Spleen (tissue), 7 donors: ENCODE data around the gene CDC25C.

ENCODE experiments used
- POLR2A ChIP-seq, 3 donors: fragments of 450-650 bp; IDR thresholded peaks; one replicate each; pipeline ENCODE4 v1.5.1; 2017; ENCODE audit warnings: antibody characterized with exemption in 3 of 3, mild to moderate bottlenecking in 1 of 3
- POLR2AphosphoS5 ChIP-seq, 3 donors: sonication (generic); formaldehyde crosslinking; IDR thresholded peaks; one replicate each; pipeline ENCODE4 v1.5.1; 2017; ENCODE audit warnings: antibody characterized with exemption in 3 of 3
- TF ChIP-seq, protein P1 (sequence below), 11 experiments: fragments of 200-600 bp in 7 of 11; fragments of 450-650 bp in 4 of 11; sonication (generic) in 4 of 11; IDR thresholded peaks in 8 of 11; conservative IDR thresholded peaks in 3 of 11; 1 replicate in 7 of 11; 2 replicates in 4 of 11; pipeline versions ENCODE4 v1.4.0 to v1.8.0; 2016 to 2021; ENCODE audit warnings: antibody characterized with exemption in 11 of 11, inconsistent platforms in 4 of 11, mild to moderate bottlenecking in 1 of 11
- donor health status: DM: no; HTN: no; CAD: no; lungs with moderate emphysema.
- donor health status: DM: no; HTN: no; CAD: no.
- donor health status: DM: no; HTN: no; CAD: no.

- TF ChIP-seq, protein P1, sequence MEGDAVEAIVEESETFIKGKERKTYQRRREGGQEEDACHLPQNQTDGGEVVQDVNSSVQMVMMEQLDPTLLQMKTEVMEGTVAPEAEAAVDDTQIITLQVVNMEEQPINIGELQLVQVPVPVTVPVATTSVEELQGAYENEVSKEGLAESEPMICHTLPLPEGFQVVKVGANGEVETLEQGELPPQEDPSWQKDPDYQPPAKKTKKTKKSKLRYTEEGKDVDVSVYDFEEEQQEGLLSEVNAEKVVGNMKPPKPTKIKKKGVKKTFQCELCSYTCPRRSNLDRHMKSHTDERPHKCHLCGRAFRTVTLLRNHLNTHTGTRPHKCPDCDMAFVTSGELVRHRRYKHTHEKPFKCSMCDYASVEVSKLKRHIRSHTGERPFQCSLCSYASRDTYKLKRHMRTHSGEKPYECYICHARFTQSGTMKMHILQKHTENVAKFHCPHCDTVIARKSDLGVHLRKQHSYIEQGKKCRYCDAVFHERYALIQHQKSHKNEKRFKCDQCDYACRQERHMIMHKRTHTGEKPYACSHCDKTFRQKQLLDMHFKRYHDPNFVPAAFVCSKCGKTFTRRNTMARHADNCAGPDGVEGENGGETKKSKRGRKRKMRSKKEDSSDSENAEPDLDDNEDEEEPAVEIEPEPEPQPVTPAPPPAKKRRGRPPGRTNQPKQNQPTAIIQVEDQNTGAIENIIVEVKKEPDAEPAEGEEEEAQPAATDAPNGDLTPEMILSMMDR (IDR thresholded peaks at IDR 0.05 in 8 of 11, conservative IDR thresholded peaks at IDR 0.05 in 3 of 11): no peak
- TF ChIP-seq POLR2A (IDR thresholded peaks at IDR 0.05): no peak
- no peak for TF ChIP-seq POLR2AphosphoS5 (IDR thresholded peaks at IDR 0.05)
Observed at GRCh38 chr5:138275895-138276294, 55.7 kb downstream of the CDC25C start.
